Calu3 (cell line): ENCODE data around the gene OR7C1. TPM values are rescaled to one million over a fixed set of nuclear protein-coding genes. Genes with fewer than 3 reads are reported as not detected.

ENCODE experiments used
- BruUV-seq: library from RNA; stranded (reverse); fragments of 400-500 nt; replicated peaks from 2 replicates; lab custom pipeline; 2021; lab: Mats Ljungman, UMichigan
- CTCF ChIA-PET: fragments of 300-600 bp; sonication (Branson Sonifier 250); formaldehyde crosslinking; loops from one replicate; lab custom pipeline; 2022; ENCODE audit warnings: antibody characterized with exemption; lab: Charles Lee
- DNase-seq: peaks from one replicate; pipeline ENCODE4 v3.0.0; 2022
- H3K27ac Mint-ChIP-seq: one replicate; pipeline ENCODE4 v1.8.0; 2022; ENCODE audit warnings: mixed read lengths; ENCODE audit not compliant: unreplicated experiment
- H3K27me3 Mint-ChIP-seq: one replicate; pipeline ENCODE4 v1.8.0; 2022; ENCODE audit warnings: mixed read lengths; ENCODE audit not compliant: unreplicated experiment
- H3K36me3 Mint-ChIP-seq: one replicate; pipeline ENCODE4 v1.8.0; 2022; ENCODE audit warnings: mild to moderate bottlenecking, moderate library complexity, mixed read lengths; ENCODE audit not compliant: insufficient read depth, unreplicated experiment
- H3K4me1 Mint-ChIP-seq: one replicate; pipeline ENCODE4 v1.8.0; 2022; ENCODE audit warnings: mild to moderate bottlenecking, low read depth, mixed read lengths; ENCODE audit not compliant: unreplicated experiment
- H3K4me3 Mint-ChIP-seq: one replicate; pipeline ENCODE4 v1.8.0; 2022; ENCODE audit warnings: mild to moderate bottlenecking, low read depth, moderate library complexity, mixed read lengths; ENCODE audit not compliant: unreplicated experiment
- H3K9me3 Mint-ChIP-seq: one replicate; pipeline ENCODE4 v1.8.0; 2022; ENCODE audit warnings: low read depth, mixed read lengths; ENCODE audit not compliant: unreplicated experiment
- intact Hi-C: fragments of 100-400 bp; cut with micrococcal nuclease; formaldehyde crosslinking; loops from one replicate; pipeline ENCODE4 v1.10.0; 2022; ENCODE audit not compliant: unreplicated experiment
- total RNA-seq: library from RNA; stranded (reverse); gene quantifications from 2 replicates; pipeline ENCODE4 v1.2.3, GENCODE V29; 2022
- TF ChIP-seq, protein P1 (sequence below): fragments of 200-600 bp; IDR thresholded peaks from one replicate; pipeline ENCODE4 v1.8.0; 2022; ENCODE audit warnings: antibody characterized with exemption; ENCODE audit not compliant: unreplicated experiment

OR7C1 gene
- total RNA-seq, 1 experiment from 2014 or later, result not detected

DNA sequence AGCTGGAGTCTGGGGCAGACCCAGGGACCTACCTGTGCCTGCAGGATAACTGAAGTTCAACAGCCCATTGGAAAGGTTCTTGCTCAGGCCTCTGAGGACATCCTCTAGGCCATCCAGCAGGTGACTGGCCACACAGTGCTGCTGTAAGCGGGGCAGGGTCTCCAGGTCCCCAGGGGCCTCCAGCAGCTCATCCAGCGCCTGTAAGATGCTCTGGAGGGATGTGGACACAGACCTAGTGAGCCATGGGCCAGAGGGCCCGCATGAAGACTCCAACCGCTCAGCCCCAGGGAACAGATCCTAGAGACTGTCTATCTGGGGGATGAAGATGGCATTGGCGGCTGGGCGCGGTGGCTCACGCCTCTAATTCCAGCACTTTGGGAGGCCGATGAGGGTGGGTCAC lies 70.6 kb downstream of the OR7C1 start:
- peaks cover 36% of the 10 kb centered on the region for H3K27me3 Mint-ChIP-seq
- no peak overlapping the region for H3K4me3 Mint-ChIP-seq
- intact Hi-C loops, result no loop called here
- CTCF ChIA-PET, result no interaction called here
- H3K9me3 Mint-ChIP-seq, result no peaks in the 10 kb centered on the region
- H3K36me3 Mint-ChIP-seq, result no peaks in the 10 kb centered on the region
- DNase-seq, result no peak
- no TSS peak for BruUV-seq
- no peaks in the 10 kb centered on the region for H3K4me1 Mint-ChIP-seq
- TF ChIP-seq, protein P1, sequence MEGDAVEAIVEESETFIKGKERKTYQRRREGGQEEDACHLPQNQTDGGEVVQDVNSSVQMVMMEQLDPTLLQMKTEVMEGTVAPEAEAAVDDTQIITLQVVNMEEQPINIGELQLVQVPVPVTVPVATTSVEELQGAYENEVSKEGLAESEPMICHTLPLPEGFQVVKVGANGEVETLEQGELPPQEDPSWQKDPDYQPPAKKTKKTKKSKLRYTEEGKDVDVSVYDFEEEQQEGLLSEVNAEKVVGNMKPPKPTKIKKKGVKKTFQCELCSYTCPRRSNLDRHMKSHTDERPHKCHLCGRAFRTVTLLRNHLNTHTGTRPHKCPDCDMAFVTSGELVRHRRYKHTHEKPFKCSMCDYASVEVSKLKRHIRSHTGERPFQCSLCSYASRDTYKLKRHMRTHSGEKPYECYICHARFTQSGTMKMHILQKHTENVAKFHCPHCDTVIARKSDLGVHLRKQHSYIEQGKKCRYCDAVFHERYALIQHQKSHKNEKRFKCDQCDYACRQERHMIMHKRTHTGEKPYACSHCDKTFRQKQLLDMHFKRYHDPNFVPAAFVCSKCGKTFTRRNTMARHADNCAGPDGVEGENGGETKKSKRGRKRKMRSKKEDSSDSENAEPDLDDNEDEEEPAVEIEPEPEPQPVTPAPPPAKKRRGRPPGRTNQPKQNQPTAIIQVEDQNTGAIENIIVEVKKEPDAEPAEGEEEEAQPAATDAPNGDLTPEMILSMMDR, result no peak
- H3K27ac Mint-ChIP-seq, result no peak overlapping the region

DNA sequence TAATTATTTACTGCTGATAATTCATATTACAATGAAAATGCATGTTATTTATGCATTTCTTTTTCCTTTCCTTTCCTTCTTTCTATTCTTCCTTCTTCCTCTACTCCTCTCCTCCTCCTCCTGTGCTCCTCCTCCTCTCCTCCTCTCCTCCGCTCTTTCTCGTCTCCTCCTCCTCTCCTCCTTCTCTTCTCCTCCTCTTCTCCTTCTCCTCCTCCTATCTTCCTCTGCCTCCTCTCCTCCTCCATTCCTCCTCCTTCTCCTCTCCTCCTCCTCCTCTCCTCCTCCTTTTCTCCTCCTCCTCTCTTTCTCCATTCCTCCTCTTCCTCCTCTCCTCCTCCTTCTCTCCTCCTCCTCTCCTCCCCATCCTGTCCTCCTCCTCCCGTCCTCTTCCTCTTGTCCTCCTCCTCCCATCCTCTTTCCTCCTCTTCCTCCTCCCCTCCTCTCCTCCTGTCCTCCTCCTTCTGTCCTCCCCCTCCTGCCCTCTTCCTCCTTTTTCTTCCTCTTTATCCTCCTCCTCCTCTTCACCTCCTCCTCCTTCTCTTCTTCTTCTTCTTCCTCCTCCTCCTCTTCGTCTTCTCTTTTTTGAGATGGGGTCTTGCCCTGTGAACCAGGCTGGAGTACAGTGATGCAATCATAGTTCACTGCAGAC lies 71.4 kb downstream of the OR7C1 start:
- no TSS peak for BruUV-seq
- peaks cover 34% of the 10 kb centered on the region for H3K27me3 Mint-ChIP-seq
- H3K36me3 Mint-ChIP-seq, result no peaks in the 10 kb centered on the region
- H3K9me3 Mint-ChIP-seq, result no peaks in the 10 kb centered on the region
- no peak overlapping the region for H3K27ac Mint-ChIP-seq
- H3K4me3 Mint-ChIP-seq, result no peak overlapping the region
- CTCF ChIA-PET, result no interaction called here
- no peaks in the 10 kb centered on the region for H3K4me1 Mint-ChIP-seq
- intact Hi-C loops, result no loop called here
- no peak for DNase-seq
- TF ChIP-seq, protein P1, result no peak

DNA sequence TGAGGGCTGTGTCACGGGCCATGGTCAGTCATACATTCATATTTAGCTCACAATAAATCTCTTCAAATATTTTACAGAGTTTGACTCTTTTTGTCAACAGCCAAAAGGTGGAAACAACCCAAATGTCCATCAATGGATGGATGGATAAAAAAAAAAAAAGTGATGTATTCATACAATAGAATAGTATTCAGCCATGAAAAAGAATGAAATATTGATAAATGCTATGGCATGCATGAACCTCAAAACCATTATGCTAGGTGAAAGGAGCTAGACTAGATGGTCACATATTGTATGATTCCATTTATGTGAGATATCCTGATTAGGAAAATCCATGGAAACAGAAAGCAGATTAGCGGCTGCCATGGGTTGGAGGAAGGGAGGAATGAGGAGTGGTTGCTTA lies 72.9 kb downstream of the OR7C1 start:
- Mint-ChIP-seq H3K27ac (no peak overlapping the region), H3K4me3 (no peak overlapping the region), H3K9me3 (no peaks in the 10 kb centered on the region), H3K4me1 (no peaks in the 10 kb centered on the region), H3K27me3 (peaks cover 45% of the 10 kb centered on the region), H3K36me3 (no peaks in the 10 kb centered on the region)
- intact Hi-C loops, result no loop called here
- CTCF ChIA-PET, result no interaction called here
- TF ChIP-seq, protein P1, result no peak
- no peak for DNase-seq
- no TSS peak for BruUV-seq

DNA sequence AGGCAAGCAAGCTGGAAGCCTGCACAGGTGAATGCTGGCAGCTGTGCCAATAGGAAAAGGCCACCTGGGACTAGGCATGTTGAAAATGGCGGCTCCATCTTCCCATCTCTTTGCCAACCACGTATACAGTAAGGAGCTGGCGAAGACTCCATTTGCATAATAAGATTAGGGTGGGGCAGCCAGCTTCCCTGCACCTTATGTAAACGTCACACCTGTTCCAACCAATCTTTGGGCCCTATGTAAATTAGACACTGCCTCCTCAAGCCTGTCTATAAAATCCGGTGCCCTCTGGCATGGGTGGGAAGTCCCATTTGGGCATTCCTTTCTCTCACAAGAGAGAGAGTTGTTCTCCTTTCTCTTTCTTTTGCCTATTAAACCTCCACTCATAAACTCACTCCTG lies 73.4 kb downstream of the OR7C1 start:
- CTCF ChIA-PET, result no interaction called here
- intact Hi-C loops, result no loop called here

More for the DNA sequence above, 73.4 kb downstream of the OR7C1 start:
- no TSS peak for BruUV-seq
- TF ChIP-seq, protein P1, result no peak
- peaks cover 45% of the 10 kb centered on the region for H3K27me3 Mint-ChIP-seq
- no peak overlapping the region for H3K4me3 Mint-ChIP-seq
- no peak overlapping the region for H3K27ac Mint-ChIP-seq
- no peaks in the 10 kb centered on the region for H3K36me3 Mint-ChIP-seq
- H3K4me1 Mint-ChIP-seq, result no peaks in the 10 kb centered on the region
- H3K9me3 Mint-ChIP-seq, result no peaks in the 10 kb centered on the region
- no peak for DNase-seq
